ENCODE measurements around the gene VWF. TPM values are rescaled to one million over a fixed set of nuclear protein-coding genes. Genes with fewer than 3 reads are reported as not detected.

The VWF gene
- total RNA-seq, 2 donors from 2014 or later: 20.9 to 63.2 TPM

- Histone ChIP-seq H3K27ac (no peak overlapping the region), H3K4me1 (no peaks in the 10 kb centered on the region), H3K36me3 (no peaks in the 10 kb centered on the region)
Measured at GRCh38 chr12:5976711-5977110, 147.8 kb downstream of the VWF start.

DNA sequence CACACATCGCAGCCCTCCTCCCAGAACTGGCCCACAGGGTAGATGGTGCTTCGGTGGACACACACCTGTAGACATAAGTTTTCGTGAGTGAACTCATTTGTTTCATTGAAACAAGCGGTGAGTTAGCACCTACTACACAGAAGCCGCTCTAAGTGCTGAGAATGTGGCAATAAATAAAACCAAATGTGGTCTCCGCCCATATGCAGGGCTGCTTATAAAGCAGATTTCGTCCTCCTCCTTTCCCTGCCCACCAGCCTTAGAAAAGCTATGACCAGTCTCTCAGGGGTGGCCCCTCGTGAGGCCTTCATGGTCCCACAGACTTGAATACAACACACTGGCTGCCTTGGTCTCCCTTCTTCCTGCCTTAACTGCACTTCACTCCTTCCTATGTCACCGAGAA is 148.3 kb downstream of the VWF start:
- no peak overlapping the region for H3K4me3 ChIP-seq
- no peak overlapping the region for H3K9ac ChIP-seq (ENCODE audit: low read depth in 2 of 2, low read length in 2 of 2)
- peak; percentile 11 for DNase-seq
- H3K4me1 ChIP-seq: no peaks in the 10 kb centered on the region
- intact Hi-C loops (cut with DNase I): no loop called here
- TF ChIP-seq CTCF (IDR thresholded peaks at IDR 0.05): no peak
- no peaks in the 10 kb centered on the region for H3K27me3 ChIP-seq
- no peaks in the 10 kb centered on the region for H3K36me3 ChIP-seq
- H3K27ac ChIP-seq: no peak overlapping the region
- no peaks in the 10 kb centered on the region for H3K9me3 ChIP-seq

More at GRCh38 chr12:5976711-5977110, 147.8 kb downstream of the VWF start:
- intact Hi-C loops (cut with DNase I): no loop called here
- TF ChIP-seq CTCF (IDR thresholded peaks at IDR 0.05): no peak
- Histone ChIP-seq H3K4me3 (no peak overlapping the region), H3K9ac (ENCODE audit: low read depth in 2 of 2, low read length in 2 of 2) (no peak overlapping the region), H3K27me3 (no peaks in the 10 kb centered on the region), H3K9me3 (no peaks in the 10 kb centered on the region)
- DNase-seq: no peak

GRCh38 chr12:5973461-5974115 is 150.9 kb downstream of the VWF start:
- Histone ChIP-seq H3K9me3 (no peaks in the 10 kb centered on the region), H3K36me3 (no peaks in the 10 kb centered on the region), H3K4me3 (no peak overlapping the region), H3K9ac (ENCODE audit: low read depth in 2 of 2, low read length in 2 of 2) (no peak overlapping the region), H3K27ac (no peak overlapping the region), H3K4me1 (no peaks in the 10 kb centered on the region), H3K27me3 (no peaks in the 10 kb centered on the region)
- DNase-seq: peak; percentile 9
- intact Hi-C loops (cut with DNase I): no loop called here
- TF ChIP-seq CTCF (IDR thresholded peaks at IDR 0.05): no peak

GRCh38 chr12:5972387-5972786 is 152.1 kb downstream of the VWF start:
- no peaks in the 10 kb centered on the region for H3K9me3 ChIP-seq
- H3K9ac ChIP-seq (ENCODE audit: low read depth in 2 of 2, low read length in 2 of 2): no peak overlapping the region
- DNase-seq: peak; percentile 0
- intact Hi-C loops (cut with DNase I): no loop called here
- no peak for TF ChIP-seq CTCF (IDR thresholded peaks at IDR 0.05)
- no peaks in the 10 kb centered on the region for H3K36me3 ChIP-seq
- no peak overlapping the region for H3K4me3 ChIP-seq
- no peaks in the 10 kb centered on the region for H3K27me3 ChIP-seq
- no peak overlapping the region for H3K27ac ChIP-seq
- H3K4me1 ChIP-seq: no peaks in the 10 kb centered on the region

DNA sequence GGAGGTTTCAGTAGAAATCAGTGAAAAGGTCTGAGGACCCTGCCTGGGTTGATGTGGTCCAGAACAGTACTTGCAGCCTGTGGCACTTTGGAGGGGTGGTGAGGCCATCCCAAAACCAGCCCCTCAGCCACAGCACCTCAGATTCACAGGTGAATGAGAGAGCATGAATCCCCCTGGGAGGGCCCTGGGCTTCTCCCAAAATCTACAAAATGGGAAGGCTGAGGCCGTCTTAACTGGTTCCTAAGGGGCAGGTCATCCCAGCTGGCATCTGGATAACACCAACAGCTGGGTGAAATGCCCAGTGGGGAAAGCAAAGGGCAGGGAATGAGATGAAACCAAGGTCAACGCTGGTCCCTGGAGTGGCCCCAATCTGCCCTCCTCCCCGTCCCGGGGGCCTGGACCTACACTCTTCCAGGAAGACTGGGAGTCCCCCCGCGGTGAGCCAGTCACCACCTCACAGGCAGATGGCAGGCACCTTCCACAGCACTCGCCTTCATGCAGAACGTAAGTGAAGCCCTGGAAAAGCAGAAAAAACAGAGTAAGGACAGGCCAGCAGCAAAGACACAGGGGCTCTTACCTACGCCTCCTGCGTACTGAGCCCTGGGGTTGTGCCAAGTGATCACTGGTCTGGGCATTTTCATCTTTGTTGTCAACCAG is 153.1 kb downstream of the VWF start:
- Histone ChIP-seq H3K9me3 (no peaks in the 10 kb centered on the region), H3K27me3 (no peaks in the 10 kb centered on the region), H3K9ac (ENCODE audit: low read depth in 2 of 2, low read length in 2 of 2) (no peak overlapping the region), H3K27ac (no peak overlapping the region), H3K4me3 (no peak overlapping the region), H3K36me3 (no peaks in the 10 kb centered on the region), H3K4me1 (no peaks in the 10 kb centered on the region)
- intact Hi-C loops (cut with DNase I): no loop called here
- no peak for TF ChIP-seq CTCF (IDR thresholded peaks at IDR 0.05)
- peak; percentile 12 for DNase-seq

Measured in colonic mucosa (tissue), 4 donors.